IMR-90 (cell line): ENCODE measurements around the gene EPHB1. TPM values are rescaled to one million over a fixed set of nuclear protein-coding genes. Genes with fewer than 3 reads are reported as not detected.

Experiments
- ATAC-seq: fragments of 200-7000 bp; cut with Tn5 transposase; 2 replicates; pipeline ENCODE4 v1.9.1; 2020; ENCODE audit warnings: low read depth, mild to moderate bottlenecking, moderate library complexity
- BruUV-seq: library from RNA; stranded (reverse); fragments of 400-500 nt; replicated peaks from 2 replicates; lab custom pipeline; 2021; lab: Mats Ljungman, UMichigan
- CTCF ChIA-PET: fragments of 300-600 bp; formaldehyde crosslinking; extraction: SDS; loops from one replicate; lab custom pipeline; 2021; ENCODE audit warnings: antibody characterized with exemption; lab: Yijun Ruan, JAX
- POLR2A ChIA-PET: fragments of 300-600 bp; sonication (Branson Sonifier 250); formaldehyde crosslinking; loops from one replicate; lab custom pipeline; 2022; ENCODE audit warnings: antibody characterized with exemption; ENCODE audit not compliant: unreplicated experiment; lab: Charles Lee
- DNase-seq: peaks from one replicate; pipeline ENCODE4 v3.0.0; 2013
- H2AFZ ChIP-seq: replicated peaks from 2 replicates; pipeline ENCODE3; 2013; ENCODE audit warnings: low read length, mild to moderate bottlenecking; ENCODE audit not compliant: poor library complexity
- H2AK5ac ChIP-seq: 2 replicates; pipeline ENCODE4 v1.6.1; 2013; ENCODE audit warnings: low read depth, low read length, inconsistent platforms
- H2AK9ac ChIP-seq: replicated peaks from 2 replicates; pipeline ENCODE3; 2013; ENCODE audit warnings: mild to moderate bottlenecking, low read depth, low read length, moderate library complexity; ENCODE audit not compliant: poor library complexity
- H2BK120ac ChIP-seq: 2 replicates; pipeline ENCODE4 v1.6.1; 2013; ENCODE audit warnings: low read depth, low read length, inconsistent platforms
- H2BK15ac ChIP-seq: 3 replicates; pipeline ENCODE4 v1.6.1; 2013; ENCODE audit warnings: low read depth, low read length, inconsistent platforms
- H2BK20ac ChIP-seq: 2 replicates; pipeline ENCODE4 v1.6.1; 2013; ENCODE audit warnings: low read depth, mild to moderate bottlenecking, inconsistent platforms, low read length, moderate library complexity
- H2BK5ac ChIP-seq: 2 replicates; pipeline ENCODE4 v1.6.1; 2013; ENCODE audit warnings: mild to moderate bottlenecking, low read depth, low read length, inconsistent platforms; ENCODE audit not compliant: poor library complexity, severe bottlenecking
- H3K14ac ChIP-seq: replicated peaks from 2 replicates; pipeline ENCODE4 v1.6.1; 2013; ENCODE audit warnings: low read depth, low read length, inconsistent platforms
- H3K18ac ChIP-seq: 2 replicates; pipeline ENCODE4 v1.6.1; 2013; ENCODE audit warnings: low read depth, low read length, control low read depth
- H3K23ac ChIP-seq: 2 replicates; pipeline ENCODE4 v1.6.1; 2013; ENCODE audit warnings: low read depth, low read length, inconsistent platforms
- H3K27ac ChIP-seq: 2 replicates; pipeline ENCODE4 v1.5.1; 2013; ENCODE audit warnings: mild to moderate bottlenecking, control low read depth, low read length; ENCODE audit not compliant: insufficient read depth
- H3K27me3 ChIP-seq: 2 replicates; pipeline ENCODE4 v1.6.1; 2013; ENCODE audit warnings: low read length; ENCODE audit not compliant: control insufficient read depth, insufficient read depth
- H3K36me3 ChIP-seq: 2 replicates; pipeline ENCODE4 v1.6.1; 2013; ENCODE audit warnings: low read length, mixed read lengths; ENCODE audit not compliant: control insufficient read depth, insufficient read depth
- H3K4ac ChIP-seq: 2 replicates; pipeline ENCODE4 v1.6.1; 2013; ENCODE audit warnings: low read depth, low read length, inconsistent platforms
- H3K4me1 ChIP-seq: 2 replicates; pipeline ENCODE4 v1.6.1; 2013; ENCODE audit warnings: low read length, mixed read lengths; ENCODE audit not compliant: control insufficient read depth, insufficient read depth
- H3K4me2 ChIP-seq: 2 replicates; pipeline ENCODE4 v1.6.1; 2013; ENCODE audit warnings: low read depth, mild to moderate bottlenecking, control low read depth, low read length, moderate library complexity
- H3K4me3 ChIP-seq: 2 replicates; pipeline ENCODE4 v1.5.1; 2013; ENCODE audit warnings: low read depth, mild to moderate bottlenecking, control low read depth, low read length, moderate library complexity; ENCODE audit not compliant: insufficient read depth
- H3K56ac ChIP-seq: 2 replicates; pipeline ENCODE4 v1.6.1; 2013; ENCODE audit warnings: low read length, inconsistent platforms; ENCODE audit not compliant: insufficient read depth; ENCODE audit errors: extremely low read depth
- H3K79me1 ChIP-seq, 2 experiments: 2 replicates each; pipeline ENCODE4 v1.6.1; 2013; ENCODE audit warnings: low read length in 2 of 2, inconsistent platforms in 1 of 2, low read depth in 1 of 2
- H3K9ac ChIP-seq: 2 replicates; pipeline ENCODE4 v1.6.1; 2013; ENCODE audit warnings: low read depth, low read length, control low read depth
- H3K9me1 ChIP-seq: 2 replicates; pipeline ENCODE4 v1.6.1; 2013; ENCODE audit warnings: low read length, inconsistent platforms; ENCODE audit not compliant: insufficient read depth
- H3K9me3 ChIP-seq: 2 replicates; pipeline ENCODE4 v1.6.1; 2013; ENCODE audit warnings: low read length; ENCODE audit not compliant: control insufficient read depth, insufficient read depth
- H4K20me1 ChIP-seq: 2 replicates; pipeline ENCODE4 v1.6.1; 2013; ENCODE audit warnings: low read length, inconsistent platforms; ENCODE audit not compliant: insufficient read depth
- H4K5ac ChIP-seq: 2 replicates; pipeline ENCODE4 v1.6.1; 2013; ENCODE audit warnings: mild to moderate bottlenecking, low read depth, low read length, control low read depth
- H4K8ac ChIP-seq, 2 experiments: 2 replicates each; pipeline ENCODE4 v1.6.1; 2013; ENCODE audit warnings: low read depth in 2 of 2, low read length in 2 of 2, control low read depth in 1 of 2, inconsistent platforms in 1 of 2
- H4K91ac ChIP-seq: 2 replicates; pipeline ENCODE4 v1.6.1; 2013; ENCODE audit warnings: low read depth, low read length, inconsistent platforms; ENCODE audit not compliant: insufficient read depth
- BHLHE40 ChIP-seq: fragments of 150-350 bp; IDR thresholded peaks from 2 replicates; pipeline ENCODE4 v1.6.1; 2016; ENCODE audit warnings: mild to moderate bottlenecking, low read depth, low read length
- WGBS, 2 experiments: methylation state at CpG; one replicate each; pipeline versions ENCODE4 v1.1.5 to v1.1.7; 2013; ENCODE audit warnings: missing lambda C conversion rate in 2 of 2; ENCODE audit not compliant: insufficient read length in 1 of 2; ENCODE audit errors: extremely low coverage in 2 of 2; 5-methylcytosine and 5-hydroxymethylcytosine counted together
- dilution Hi-C: fragments of 300-500 bp; cut with HindIII; formaldehyde crosslinking; loops from one replicate; pipeline ENCODE4 v1.14.3; 2018; ENCODE audit warnings: low sequenced_read_pairs; ENCODE audit not compliant: unreplicated experiment
- in situ Hi-C: fragments of 300-500 bp; cut with MboI; formaldehyde crosslinking; loops from 3 replicates; pipeline ENCODE4 v1.14.3; 2019; ENCODE audit warnings: low sequenced_read_pairs, inconsistent platforms, mixed read lengths
- intact Hi-C: fragments of 100-400 bp; cut with micrococcal nuclease; formaldehyde crosslinking; loops from 2 replicates; pipeline ENCODE4 v1.10.0; 2022
- polyA plus RNA-seq, 3 experiments: library from polyadenylated mRNA; depleted of rRNA; stranded (reverse); fragments of >200 nt; gene quantifications; 2 replicates each; pipeline ENCODE4 v1.2.3, GENCODE V29; 2012; ENCODE audit warnings: low replicate concordance in 1 of 3
- total RNA-seq: library from RNA; depleted of rRNA; stranded (reverse); fragments of >200 nt; gene quantifications from 2 replicates; pipeline ENCODE4 v1.2.3, GENCODE V29; 2012

Gene EPHB1
- total and polyA plus RNA-seq, 2 of the 4 experiments (the other 2 are of a cell fraction) = 0.17 to 0.36 TPM

- H3K79me1 ChIP-seq = no peaks in the 10 kb centered on the region
- no peaks in the 10 kb centered on the region for H3K27me3 ChIP-seq
- no peak overlapping the region for H3K4me3 ChIP-seq
- H3K4ac ChIP-seq = no peak overlapping the region
- H3K23ac ChIP-seq = no peak overlapping the region
- H3K36me3 ChIP-seq = no peaks in the 10 kb centered on the region
- no peaks in the 10 kb centered on the region for H3K4me1 ChIP-seq
- no peak overlapping the region for H3K18ac ChIP-seq
- H2BK5ac ChIP-seq = no peak overlapping the region
- H2AK5ac ChIP-seq = no peak overlapping the region
- POLR2A ChIA-PET = no interaction called here
- no peak overlapping the region for H4K5ac ChIP-seq
- H3K56ac ChIP-seq = no peak overlapping the region
- intact Hi-C loops = no loop called here
- no peaks in the 10 kb centered on the region for H3K9me3 ChIP-seq
- no peak overlapping the region for H3K14ac ChIP-seq
- no peaks in the 10 kb centered on the region for H4K20me1 ChIP-seq
- WGBS, 2 experiments = no CpG with 5 or more reads among the region's 1 CpG
- H2AK9ac ChIP-seq = no peak overlapping the region
- no peak overlapping the region for H4K91ac ChIP-seq
- H2BK20ac ChIP-seq = no peak overlapping the region
- CTCF ChIA-PET = no interaction called here
- DNase-seq (no peak), ATAC-seq (no peak)
- H2AFZ ChIP-seq = no peak overlapping the region
- no peak overlapping the region for H4K8ac ChIP-seq
- H3K4me2 ChIP-seq = no peak overlapping the region
- in situ Hi-C loops = no loop called here
- H3K27ac ChIP-seq = no peak overlapping the region
- no TSS peak for BruUV-seq
- TF ChIP-seq BHLHE40 = no peak
- H3K9me1 ChIP-seq = no peaks in the 10 kb centered on the region
- no peak overlapping the region for H3K9ac ChIP-seq
- H2BK15ac ChIP-seq = no peak overlapping the region
- H2BK120ac ChIP-seq = no peak overlapping the region
- dilution Hi-C loops = no loop called here
Measured at GRCh38 chr3:134918441-134918840, 123.4 kb downstream of the EPHB1 start.
